GM21515 (cell line): ENCODE data around the gene MARCKSL1.

Source experiments
- ATAC-seq: cut with Tn5 transposase; IDR thresholded peaks from one replicate; pipeline ENCODE4 v1.9.1; 2021; ENCODE audit not compliant: unreplicated experiment

The MARCKSL1 gene

GRCh38 chr1:32353431-32353830 is 17.4 kb upstream of the MARCKSL1 start:
- no peak for ATAC-seq

- no peak for ATAC-seq
These were observed 16.9 kb upstream of the MARCKSL1 start for GRCh38 chr1:32352831-32353383.

- no peak for ATAC-seq
These were observed 16.3 kb upstream of the MARCKSL1 start for GRCh38 chr1:32352239-32352745.

DNA sequence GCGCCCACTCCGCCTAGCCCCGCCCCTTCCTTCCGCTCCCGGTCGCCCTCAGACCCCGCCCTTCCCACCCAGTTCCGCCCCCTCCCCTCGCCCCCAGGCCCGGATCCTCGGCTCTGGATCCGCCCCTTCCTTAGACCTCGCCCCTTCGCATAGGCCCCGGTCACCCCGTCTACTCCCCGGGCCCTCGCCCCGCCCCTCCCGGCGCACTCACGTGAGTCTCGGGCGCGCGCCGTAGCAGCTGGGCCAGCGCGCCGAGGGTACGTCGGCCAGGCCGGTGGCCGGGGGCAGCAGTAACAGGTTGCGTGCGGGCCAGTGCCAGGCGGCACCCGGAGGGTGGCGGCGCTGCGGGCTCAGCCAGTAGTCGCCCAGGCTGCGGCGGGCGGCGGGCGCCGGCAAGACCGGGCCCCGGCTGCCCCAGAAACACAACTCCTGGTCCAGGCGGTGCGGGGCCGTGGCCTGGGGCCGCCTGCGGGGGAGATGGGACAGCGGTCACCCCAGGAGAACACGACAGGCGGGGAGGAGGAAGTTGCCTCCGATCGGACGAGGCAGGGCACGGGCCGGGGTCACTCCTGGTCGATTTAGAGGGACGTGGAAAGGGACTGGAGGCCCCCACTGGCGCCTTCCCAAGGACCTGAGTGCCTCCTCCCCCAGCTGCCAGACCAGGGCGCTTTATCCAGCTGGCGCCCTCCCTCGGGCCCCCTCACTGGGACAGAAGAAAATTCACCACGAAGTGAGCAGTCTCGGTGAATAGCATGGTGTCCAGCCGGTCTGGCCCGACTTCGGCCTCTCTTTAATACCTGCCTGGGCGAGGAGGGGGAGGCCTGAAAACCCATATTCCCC is 15.6 kb upstream of the MARCKSL1 start:
- ATAC-seq, result peak; percentile 87

DNA sequence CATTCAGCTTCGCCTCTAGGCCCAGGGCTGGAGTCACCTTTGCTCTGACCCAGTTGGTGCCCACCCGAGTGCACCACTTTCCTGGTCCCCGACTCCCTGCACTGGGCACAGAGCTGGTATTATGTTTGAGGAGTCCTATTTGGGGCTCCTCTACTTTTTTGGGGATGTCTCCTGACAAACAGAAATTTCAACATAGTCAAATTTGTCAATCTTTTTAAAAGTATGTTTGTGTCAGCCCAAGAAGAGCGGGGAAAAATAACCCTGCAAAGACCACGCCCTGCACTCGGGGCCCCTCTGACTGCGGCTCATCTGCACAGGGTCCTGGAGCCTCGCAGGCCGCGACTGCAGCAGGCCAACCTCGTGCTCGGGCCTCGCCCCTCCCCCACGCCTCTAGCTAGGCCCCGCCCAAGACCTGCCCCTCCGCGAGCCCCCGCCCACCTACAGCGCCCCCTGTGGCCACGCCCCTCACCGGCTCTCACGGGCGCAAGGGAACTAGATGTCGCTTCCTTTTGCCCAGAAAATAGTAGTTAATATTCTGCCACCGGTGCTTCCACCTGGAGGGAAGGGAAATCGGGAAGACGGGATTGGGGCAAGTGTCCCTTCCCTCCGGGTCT is 14.9 kb upstream of the MARCKSL1 start:
- peak; percentile 29 for ATAC-seq

DNA sequence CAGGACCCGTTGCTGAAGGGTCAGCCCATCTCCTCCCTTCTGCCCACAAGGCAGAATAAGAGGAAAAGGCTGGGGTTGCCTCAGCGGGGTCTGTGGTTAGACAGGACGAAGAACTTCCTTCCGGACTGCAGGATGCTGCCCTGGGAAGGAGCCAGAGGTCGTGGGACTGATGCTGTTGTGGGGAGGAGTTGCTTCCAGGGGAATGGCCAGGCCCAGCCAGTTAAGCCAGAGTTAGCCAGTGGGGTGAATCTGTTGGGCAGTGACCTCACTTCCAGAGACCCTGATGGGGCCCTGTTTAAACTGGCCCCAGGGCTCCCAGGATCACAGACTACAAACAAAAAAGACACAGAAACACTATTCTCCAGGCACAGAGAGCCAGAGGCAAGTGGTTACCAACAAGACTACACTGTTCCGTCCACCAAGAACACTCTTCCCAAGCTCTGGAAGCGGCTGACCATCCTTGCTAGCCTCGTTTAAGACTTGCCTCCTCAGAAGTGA is 13.2 kb upstream of the MARCKSL1 start:
- ATAC-seq, result no peak

- ATAC-seq, result no peak
These were observed 10.6 kb upstream of the MARCKSL1 start for GRCh38 chr1:32346532-32347157.

GRCh38 chr1:32345289-32345827 is 9.3 kb upstream of the MARCKSL1 start:
- ATAC-seq, result no peak

DNA sequence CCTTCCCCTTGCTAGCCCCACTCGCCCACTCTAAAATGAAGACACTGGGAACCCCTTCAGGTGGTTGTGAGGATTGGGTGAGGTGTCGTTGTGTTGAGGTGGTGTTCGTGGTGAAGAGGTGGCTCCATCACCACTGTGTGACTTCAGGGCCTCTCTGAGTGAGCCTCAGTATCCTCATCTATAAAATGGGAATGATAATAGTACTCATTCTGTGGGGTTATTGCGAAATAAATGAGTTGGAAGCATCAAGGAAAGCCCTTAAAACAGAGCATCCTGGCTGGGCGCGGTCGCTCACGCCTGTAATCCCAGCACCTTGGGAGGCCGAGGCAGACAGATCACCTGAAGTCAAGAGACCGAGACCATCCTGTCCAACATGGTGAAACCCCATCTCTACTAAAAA is 6.7 kb upstream of the MARCKSL1 start:
- ATAC-seq, result no peak

DNA sequence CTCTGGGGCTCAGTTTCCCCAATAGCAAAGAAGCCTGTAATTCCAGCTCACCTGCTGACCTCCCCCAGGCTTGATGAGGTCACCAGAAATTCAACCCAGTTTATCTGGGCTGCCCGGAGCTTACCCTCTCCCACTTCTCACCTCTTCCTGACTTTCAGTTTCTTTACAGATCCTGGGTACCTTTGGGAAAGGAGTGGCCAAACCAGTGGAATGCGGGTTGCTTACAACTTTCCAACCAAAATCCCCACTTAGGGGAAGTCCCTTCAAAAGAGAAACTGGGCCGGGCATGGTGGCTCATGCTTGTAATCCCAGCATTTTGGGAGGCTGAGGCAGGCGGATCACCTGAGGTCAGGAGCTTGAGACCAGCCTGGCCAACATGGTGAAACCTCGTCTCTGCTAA is 5.9 kb upstream of the MARCKSL1 start:
- no peak for ATAC-seq

DNA sequence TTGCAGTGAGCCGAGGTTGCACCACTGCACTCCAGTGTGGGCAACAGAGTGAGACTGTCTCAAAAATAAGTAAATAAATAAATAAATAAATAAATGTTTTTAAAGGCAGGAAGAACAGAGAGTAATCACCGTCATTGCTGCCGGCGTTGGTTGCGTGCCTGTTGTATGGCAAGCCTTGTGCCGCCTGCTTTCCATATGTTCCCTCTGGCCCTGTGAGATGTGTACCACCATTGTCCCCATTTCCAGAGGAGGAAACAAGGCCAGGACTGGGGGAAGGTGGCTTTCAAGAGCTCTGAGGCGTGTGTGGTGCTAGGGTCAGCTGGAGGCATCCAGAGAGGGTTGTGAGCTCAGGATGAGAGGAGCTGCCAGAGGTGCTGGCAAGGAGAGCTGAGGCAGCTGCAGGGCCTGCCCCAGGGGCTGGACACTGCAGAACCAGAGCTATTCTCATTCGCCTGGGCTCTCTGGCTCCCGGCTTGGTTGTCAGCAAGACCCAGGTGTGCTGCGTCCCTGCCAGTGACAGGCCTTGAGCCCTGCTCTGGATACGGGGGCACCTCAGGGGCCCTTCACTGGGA is 5.2 kb upstream of the MARCKSL1 start:
- ATAC-seq, result no peak

GRCh38 chr1:32339363-32339978 is 3.4 kb upstream of the MARCKSL1 start:
- no peak for ATAC-seq

DNA sequence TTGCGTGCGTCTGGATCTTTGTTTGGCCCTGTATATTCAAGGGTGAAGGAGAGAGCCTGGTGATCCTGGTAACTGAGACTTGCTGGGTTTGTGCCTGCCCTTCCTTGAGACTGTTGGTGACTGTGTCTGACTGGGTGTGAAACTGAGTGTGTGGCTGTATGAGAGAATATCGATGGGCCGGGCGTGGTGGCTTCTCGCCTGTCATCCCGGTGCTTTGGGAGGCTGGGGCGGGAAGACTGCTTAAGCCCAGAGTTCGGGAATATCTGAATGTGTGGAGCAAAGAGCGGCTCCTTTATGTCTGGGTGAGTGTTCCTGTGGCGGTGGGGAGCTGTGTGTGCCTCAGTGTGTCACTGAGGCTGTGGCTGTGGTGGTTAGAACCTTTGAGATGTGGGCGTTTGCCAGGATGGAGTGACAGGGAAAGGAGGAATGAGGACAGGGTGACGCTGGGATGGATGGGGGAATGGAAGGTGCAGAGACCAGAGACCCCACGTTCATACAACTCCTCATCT is 2.7 kb upstream of the MARCKSL1 start:
- ATAC-seq, result no peak

GRCh38 chr1:32337855-32338636 is 2.0 kb upstream of the MARCKSL1 start:
- ATAC-seq, result no peak

- ATAC-seq, result no peak
These were observed 1.1 kb upstream of the MARCKSL1 start for GRCh38 chr1:32336963-32337675.

DNA sequence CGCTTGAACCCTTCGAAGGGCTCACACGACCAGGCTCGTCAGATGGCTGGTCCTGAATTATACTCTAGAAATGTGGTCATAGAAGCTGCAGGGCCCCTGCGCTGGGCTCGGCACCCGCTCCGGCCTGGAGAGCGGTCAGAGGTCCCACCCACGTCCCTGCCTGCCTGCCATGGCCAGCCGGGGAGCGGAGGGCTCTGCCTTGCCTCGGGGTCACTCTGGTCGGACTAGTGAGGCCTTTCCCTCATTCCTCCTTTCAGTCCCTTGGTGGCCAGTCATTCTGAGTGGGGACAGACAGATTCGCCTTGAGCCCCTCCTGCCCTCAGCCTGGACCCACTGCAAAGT is 529 bp upstream of the MARCKSL1 start:
- no peak for ATAC-seq

DNA sequence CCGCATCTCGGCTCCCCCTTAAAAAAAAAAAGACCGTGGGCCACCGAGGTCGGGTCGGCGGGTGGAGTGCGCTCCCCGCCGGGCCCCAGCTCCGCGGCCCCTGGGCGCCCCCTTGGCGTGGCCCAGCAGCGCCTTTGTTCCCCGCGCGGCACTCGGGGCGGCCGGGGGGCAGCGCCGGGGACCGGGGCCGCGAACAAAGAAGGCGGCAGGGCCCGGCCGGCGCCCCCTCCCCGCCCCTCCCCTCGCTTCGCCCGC is 571 bp downstream of the MARCKSL1 start:
- ATAC-seq, result no peak

DNA sequence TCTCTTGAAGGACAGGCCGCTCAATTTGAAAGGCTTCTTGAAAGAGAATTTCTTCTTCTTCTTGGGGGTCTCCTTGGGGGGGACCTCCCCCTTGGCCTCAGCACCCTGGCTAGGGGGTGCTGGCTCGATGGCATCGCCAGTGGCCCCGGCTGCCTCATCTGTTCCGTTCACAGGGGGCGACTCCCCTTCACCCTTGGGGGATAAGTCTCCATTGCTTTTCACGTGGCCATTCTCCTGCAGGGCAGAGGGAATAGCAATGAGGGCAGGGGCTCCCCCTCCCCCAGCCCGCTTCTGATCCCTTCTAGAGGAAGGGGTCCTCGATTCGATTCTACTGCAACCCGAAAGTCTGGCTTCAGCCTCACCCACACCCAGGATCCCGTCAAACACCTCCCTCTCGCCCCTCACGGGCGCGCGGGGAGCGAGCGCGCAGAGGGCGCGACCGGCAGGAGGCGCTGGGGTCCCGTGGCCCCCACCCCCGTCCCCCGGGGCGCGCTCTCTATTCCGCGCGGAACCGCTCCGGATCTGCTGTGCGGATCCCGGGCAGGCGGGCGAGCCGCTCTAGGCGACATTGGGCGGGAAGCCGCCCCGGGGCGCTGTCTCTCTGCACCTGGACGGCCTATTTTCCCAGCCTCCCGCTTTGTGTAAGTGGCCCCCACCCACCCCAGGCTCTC is 1.0 kb downstream of the MARCKSL1 start:
- no peak for ATAC-seq
